ENCODE measurements around the gene FGFR4. TPM values are rescaled to one million over a fixed set of nuclear protein-coding genes. Genes with fewer than 3 reads are reported as not detected.
A peak's percentile ranks its signal among the peaks of the same experiment; 100 is the strongest.

Gene FGFR4
- total RNA-seq, 2 donors from 2014 or later = 33.7 to 63.9 TPM

DNA sequence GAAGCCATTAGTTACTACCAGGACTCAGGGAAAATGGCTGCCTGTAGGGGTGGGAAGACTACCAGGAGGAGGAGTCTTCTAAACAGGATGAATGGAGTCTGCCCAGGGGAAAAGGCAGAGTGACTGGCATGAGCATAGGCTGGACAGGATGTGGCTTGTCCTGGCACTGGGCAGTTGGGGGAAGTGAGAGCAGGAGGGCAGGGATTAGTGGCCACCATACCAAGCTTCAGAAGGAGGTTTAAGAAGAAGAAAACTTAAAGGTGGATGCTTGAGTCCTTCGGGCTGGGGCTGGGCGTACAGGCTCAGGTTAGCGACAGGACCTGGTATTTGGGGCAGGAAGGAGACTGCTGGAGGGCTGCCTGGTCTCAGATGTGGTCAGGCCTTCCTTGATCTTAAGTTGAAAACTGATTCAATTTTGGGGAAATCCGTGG is 41.9 kb downstream of the FGFR4 start:
- no peak for ATAC-seq
- WGBS, 2 donors = 73 to 81% methylated on average over 4 of the region's 4 CpGs
- TF ChIP-seq, protein P1, sequence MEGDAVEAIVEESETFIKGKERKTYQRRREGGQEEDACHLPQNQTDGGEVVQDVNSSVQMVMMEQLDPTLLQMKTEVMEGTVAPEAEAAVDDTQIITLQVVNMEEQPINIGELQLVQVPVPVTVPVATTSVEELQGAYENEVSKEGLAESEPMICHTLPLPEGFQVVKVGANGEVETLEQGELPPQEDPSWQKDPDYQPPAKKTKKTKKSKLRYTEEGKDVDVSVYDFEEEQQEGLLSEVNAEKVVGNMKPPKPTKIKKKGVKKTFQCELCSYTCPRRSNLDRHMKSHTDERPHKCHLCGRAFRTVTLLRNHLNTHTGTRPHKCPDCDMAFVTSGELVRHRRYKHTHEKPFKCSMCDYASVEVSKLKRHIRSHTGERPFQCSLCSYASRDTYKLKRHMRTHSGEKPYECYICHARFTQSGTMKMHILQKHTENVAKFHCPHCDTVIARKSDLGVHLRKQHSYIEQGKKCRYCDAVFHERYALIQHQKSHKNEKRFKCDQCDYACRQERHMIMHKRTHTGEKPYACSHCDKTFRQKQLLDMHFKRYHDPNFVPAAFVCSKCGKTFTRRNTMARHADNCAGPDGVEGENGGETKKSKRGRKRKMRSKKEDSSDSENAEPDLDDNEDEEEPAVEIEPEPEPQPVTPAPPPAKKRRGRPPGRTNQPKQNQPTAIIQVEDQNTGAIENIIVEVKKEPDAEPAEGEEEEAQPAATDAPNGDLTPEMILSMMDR (IDR thresholded peaks at IDR 0.05) = no peak
- TF ChIP-seq POLR2A (IDR thresholded peaks at IDR 0.05) = no peak
- intact Hi-C loops (cut with DNase I) = no loop called here
- no peak overlapping the region for H3K4me3 ChIP-seq
- no peak for DNase-seq
- peaks cover 6% of the 10 kb centered on the region for H3K4me1 ChIP-seq
- no peaks in the 10 kb centered on the region for H3K9me3 ChIP-seq
- H3K27me3 ChIP-seq = no peaks in the 10 kb centered on the region
- H3K36me3 ChIP-seq (replicated peaks in 1 of 2; ENCODE audit: insufficient read depth in 1 of 2, low read depth in 2 of 2) = no peaks in the 10 kb centered on the region
- H3K27ac ChIP-seq = no peak overlapping the region

- H3K36me3 ChIP-seq (replicated peaks in 1 of 2; ENCODE audit: insufficient read depth in 1 of 2, low read depth in 2 of 2) = no peaks in the 10 kb centered on the region
- DNase-seq = no peak
- no peaks in the 10 kb centered on the region for H3K27me3 ChIP-seq
- intact Hi-C loops (cut with DNase I) = no loop called here
- 67 to 74% methylated on average over 4 to 5 of the region's 5 CpGs for WGBS, 2 donors
- peaks cover 17% of the 10 kb centered on the region for H3K4me1 ChIP-seq
- no peak overlapping the region for H3K27ac ChIP-seq
- no peaks in the 10 kb centered on the region for H3K9me3 ChIP-seq
- no peak overlapping the region for H3K4me3 ChIP-seq
- TF ChIP-seq, protein P1 (IDR thresholded peaks at IDR 0.05) = no peak
- no peak for TF ChIP-seq POLR2A (IDR thresholded peaks at IDR 0.05)
- no peak for ATAC-seq
Observed at GRCh38 chr5:177130211-177131018, 43.7 kb downstream of the FGFR4 start.

DNA sequence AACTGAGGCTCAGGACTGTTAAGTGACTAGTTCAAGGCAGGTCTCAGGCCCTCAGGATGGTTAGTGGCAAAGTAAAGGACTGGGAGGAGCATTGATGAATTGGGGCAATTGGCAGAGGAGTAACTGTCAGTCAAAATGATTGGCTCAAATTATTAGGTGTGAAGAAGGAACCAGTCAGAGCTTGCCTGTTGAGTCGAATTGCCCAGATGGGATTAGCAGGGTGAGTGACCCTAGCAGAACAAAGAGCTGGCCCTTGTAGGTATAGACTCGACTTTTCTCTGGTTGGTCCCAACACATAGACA is 44.3 kb downstream of the FGFR4 start:
- no peaks in the 10 kb centered on the region for H3K9me3 ChIP-seq
- no peaks in the 10 kb centered on the region for H3K27me3 ChIP-seq
- TF ChIP-seq POLR2A (IDR thresholded peaks at IDR 0.05) = no peak
- TF ChIP-seq, protein P1 (IDR thresholded peaks at IDR 0.05) = no peak
- 42 to 43% methylated on average over 2 of the region's 2 CpGs for WGBS, 2 donors
- intact Hi-C loops (cut with DNase I) = no loop called here
- no peak overlapping the region for H3K4me3 ChIP-seq
- H3K36me3 ChIP-seq (replicated peaks in 1 of 2; ENCODE audit: insufficient read depth in 1 of 2, low read depth in 2 of 2) = no peaks in the 10 kb centered on the region
- DNase-seq (no peak), ATAC-seq (no peak)
- peaks cover 22% of the 10 kb centered on the region for H3K4me1 ChIP-seq
- no peak overlapping the region for H3K27ac ChIP-seq

DNA sequence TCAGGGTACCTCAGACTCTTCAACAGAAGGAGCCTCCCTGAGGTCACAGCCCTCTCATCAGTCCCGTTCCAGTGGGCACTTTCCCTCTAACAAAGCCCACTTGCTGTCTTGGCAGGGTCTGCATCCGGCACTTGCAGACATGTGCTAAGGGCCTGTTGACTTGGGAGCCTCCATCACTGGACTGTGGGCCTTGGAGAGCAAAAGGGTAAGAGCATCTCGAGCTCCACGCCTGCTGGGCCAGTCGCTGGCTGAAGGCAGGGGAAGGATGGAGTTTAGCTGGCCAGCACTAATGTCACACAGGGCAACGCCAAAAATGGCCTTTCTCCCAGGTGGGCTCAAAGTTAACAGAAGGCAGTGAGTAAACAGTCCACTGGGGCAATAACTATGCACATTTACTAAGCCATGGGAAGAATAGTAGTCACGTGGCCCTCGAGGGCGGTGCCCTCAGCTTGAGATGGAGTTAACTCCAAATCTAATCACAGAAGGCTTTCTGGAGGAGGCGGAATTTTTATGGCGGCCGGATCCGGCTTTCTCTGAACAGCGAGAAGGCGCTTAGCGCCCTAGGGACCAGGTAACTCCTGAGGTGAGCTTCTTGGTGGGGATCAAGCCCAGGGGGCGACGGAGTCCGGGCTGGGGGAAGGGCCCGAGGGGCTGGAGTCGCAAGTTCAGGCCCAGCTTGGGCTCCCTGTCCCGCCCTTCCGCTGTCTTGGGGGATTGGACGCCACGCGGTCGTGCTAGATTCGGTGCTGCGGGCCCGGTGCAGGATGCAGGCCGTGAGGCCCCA is 44.8 kb downstream of the FGFR4 start:
- Histone ChIP-seq H3K9me3 (no peaks in the 10 kb centered on the region), H3K4me3 (no peak overlapping the region), H3K4me1 (peaks cover 28% of the 10 kb centered on the region), H3K36me3 (replicated peaks in 1 of 2; ENCODE audit: insufficient read depth in 1 of 2, low read depth in 2 of 2) (no peaks in the 10 kb centered on the region), H3K27ac (peak overlapping the region in 1 of 4 donors; percentile 15), H3K27me3 (no peaks in the 10 kb centered on the region)
- peak in 2 of 4 donors; percentile 23 to 37 for DNase-seq
- ATAC-seq = no peak
- 71 to 80% methylated on average over 21 to 25 of the region's 31 CpGs for WGBS, 2 donors
- intact Hi-C loops (cut with DNase I) = no loop called here
- TF ChIP-seq POLR2A (IDR thresholded peaks at IDR 0.05) = no peak
- TF ChIP-seq, protein P1 (IDR thresholded peaks at IDR 0.05) = no peak

Measured in body of pancreas (tissue), 4 donors.